Endometrium (tissue), 2 donors: Measurements from ENCODE around the gene HOXB5.

Source experiments
- FAIRE-seq: peaks from 2 replicates; lab custom pipeline; 2012; peaks lifted over from hg19 to GRCh38; lab: Jason Lieb, UNC
- donor health status: control.
- donor health status: control.

Gene HOXB5

GRCh38 chr17:48593126-48593829 is at the start of gene HOXB5:
Gene HOXB5, minus strand, starts transcription at chr17:48593779. Its CDS starts 97 bp downstream, at chr17:48593682.
- FAIRE-seq: no peak

- FAIRE-seq: no peak
Observed at GRCh38 chr17:48642843-48643696, 49.5 kb upstream of the HOXB5 start.

GRCh38 chr17:48642059-48642842 is 48.7 kb upstream of the HOXB5 start:
- no peak for FAIRE-seq

- no peak for FAIRE-seq
Observed at GRCh38 chr17:48641541-48642058, 48.0 kb upstream of the HOXB5 start.

GRCh38 chr17:48640858-48641180 is 47.2 kb upstream of the HOXB5 start:
- FAIRE-seq: no peak

- no peak for FAIRE-seq
Observed at GRCh38 chr17:48639982-48640857, 46.6 kb upstream of the HOXB5 start.

GRCh38 chr17:48639136-48639535 is 45.6 kb upstream of the HOXB5 start:
- no peak for FAIRE-seq

GRCh38 chr17:48637323-48638260 is 44.0 kb upstream of the HOXB5 start:
- FAIRE-seq: no peak

- FAIRE-seq: no peak
Observed at GRCh38 chr17:48636177-48637018, 42.8 kb upstream of the HOXB5 start.

- no peak for FAIRE-seq
Observed at GRCh38 chr17:48634493-48635208, 41.1 kb upstream of the HOXB5 start.

- no peak for FAIRE-seq
Observed at GRCh38 chr17:48633266-48633677, 39.7 kb upstream of the HOXB5 start.

GRCh38 chr17:48632579-48633265 is 39.1 kb upstream of the HOXB5 start:
- FAIRE-seq: no peak

- no peak for FAIRE-seq
Observed at GRCh38 chr17:48631693-48632578, 38.4 kb upstream of the HOXB5 start.

- no peak for FAIRE-seq
Observed at GRCh38 chr17:48630925-48631692, 37.5 kb upstream of the HOXB5 start.

GRCh38 chr17:48630009-48630924 is 36.7 kb upstream of the HOXB5 start:
- FAIRE-seq: no peak
